Raji (cell line): Measurements from ENCODE around the gene PTPRD.

ENCODE experiments used
- POLR2A ChIP-seq: IDR thresholded peaks from 2 replicates; pipeline ENCODE4 v1.6.1; 2011; ENCODE audit warnings: low read depth, low read length, control low read depth; ENCODE audit not compliant: insufficient read depth

Gene PTPRD

DNA sequence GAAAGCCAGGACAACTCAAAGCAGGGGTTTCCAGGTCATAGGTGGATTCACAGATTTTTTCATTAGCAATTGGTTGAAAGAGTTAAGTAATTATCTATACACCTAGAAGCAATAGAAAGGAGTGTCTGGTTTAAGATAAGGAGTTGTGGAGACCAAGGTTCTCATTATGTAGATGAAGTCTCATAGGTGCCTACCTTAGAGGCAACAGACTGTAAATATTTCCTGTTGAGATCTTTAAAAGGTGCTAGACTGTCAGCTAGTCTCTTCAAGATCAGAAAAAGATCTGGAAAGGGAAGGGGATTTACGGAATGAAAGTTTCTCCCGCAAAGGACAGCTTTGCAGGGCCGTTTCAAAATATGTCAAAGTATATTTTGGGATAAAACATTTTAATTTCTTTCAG lies 603.4 kb downstream of the PTPRD start:
- no peak for TF ChIP-seq POLR2A

GRCh38 chr9:10008101-10008799 lies 604.6 kb downstream of the PTPRD start:
- no peak for TF ChIP-seq POLR2A

DNA sequence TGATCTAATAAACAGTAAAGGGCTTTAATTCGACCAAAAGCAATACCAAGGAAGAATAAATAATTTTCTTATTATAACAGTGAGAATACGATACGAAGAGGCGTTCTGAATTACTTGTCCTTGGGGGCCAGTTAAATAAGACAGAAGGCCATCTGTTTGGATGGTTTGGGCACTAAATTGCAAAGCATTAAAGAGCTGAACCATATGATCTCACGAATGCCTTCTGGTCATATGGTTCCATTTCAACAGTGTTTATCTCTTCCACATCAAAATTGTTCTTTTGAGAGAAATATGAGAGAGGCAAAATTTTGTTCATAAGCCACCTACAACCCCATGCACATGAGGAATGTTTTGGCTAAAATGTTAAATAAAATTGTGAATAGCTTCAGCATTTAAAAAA lies 605.4 kb downstream of the PTPRD start:
- no peak for TF ChIP-seq POLR2A

DNA sequence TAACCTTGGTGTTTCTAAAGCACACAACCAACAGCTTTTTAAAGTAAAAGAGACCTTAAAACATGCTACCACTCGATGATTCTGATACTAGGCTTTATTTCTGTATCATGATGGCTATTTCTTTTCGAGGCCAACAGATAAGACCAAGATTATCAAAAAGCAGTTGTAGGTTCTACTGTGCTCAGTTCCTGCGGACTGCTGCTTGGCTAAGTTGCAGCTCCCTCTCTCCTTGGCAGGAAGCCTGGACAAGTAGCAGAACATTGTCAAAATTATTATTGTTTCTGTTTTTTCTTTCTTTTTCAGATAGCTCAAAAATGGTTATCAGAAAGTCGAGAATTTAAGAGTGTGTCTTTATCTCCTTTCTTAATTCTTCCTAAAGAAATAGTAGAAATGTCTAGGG lies 607.6 kb downstream of the PTPRD start:
- no peak for TF ChIP-seq POLR2A

DNA sequence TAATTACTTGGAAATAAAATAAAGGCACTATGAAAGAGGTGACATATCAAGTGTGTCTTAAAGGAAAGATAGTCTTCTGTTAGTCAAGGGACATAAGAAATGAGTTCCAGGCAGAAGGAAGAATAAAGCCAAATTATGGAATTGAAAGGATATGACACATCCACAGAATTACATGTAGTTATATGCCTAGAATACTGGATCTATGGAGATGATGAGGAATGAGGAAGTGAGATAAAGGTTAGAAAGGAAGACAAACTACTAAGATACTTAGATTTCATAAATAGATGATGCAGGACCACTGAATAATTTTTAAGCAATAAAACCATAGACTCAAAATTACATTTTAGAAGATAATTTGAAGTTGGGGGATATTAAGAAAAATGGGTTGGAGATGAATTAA lies 609.8 kb downstream of the PTPRD start:
- TF ChIP-seq POLR2A: no peak

- no peak for TF ChIP-seq POLR2A
Observed at GRCh38 chr9:10000669-10001068, 612.1 kb downstream of the PTPRD start.

GRCh38 chr9:9998491-9999287 lies 614.1 kb downstream of the PTPRD start:
- no peak for TF ChIP-seq POLR2A

DNA sequence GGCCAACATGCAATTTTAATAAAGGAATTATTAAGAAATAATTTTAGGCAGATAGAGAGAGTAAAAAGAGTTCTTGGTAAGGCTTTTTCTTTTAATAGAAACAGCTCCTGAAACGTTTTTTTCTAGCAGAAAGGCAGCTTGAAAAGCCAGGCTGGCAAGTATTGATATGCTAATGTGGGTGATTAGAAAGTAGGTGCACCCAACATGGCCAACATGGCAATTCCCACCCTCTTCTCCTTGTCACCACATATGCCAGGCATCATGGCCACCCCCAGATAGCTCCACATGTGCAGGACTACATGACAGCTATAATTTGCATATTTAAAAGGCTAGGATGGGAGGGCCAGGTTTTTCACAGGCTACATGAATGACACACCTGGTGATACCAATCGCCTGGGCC lies 615.2 kb downstream of the PTPRD start:
- TF ChIP-seq POLR2A: no peak

GRCh38 chr9:9996259-9996658 lies 616.5 kb downstream of the PTPRD start:
- TF ChIP-seq POLR2A: no peak

DNA sequence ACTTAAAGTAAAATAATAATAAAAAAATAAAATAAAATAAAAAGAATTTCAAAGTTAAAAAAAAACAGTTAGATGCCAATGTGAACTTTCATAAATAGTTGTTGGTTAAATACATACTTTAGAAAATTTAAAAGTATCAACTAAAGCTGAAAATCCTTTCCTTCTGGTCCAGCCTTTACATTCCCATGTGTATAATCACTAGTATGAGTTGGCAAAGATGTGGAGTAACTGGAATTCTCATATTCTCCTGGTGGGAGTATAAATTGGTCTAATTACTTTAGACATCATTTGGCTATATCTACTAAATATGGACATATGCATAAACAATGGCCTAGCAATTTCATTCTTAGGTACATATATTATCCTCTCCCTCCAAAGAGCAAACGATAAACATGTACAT lies 619.9 kb downstream of the PTPRD start:
- no peak for TF ChIP-seq POLR2A

GRCh38 chr9:9973062-9973461 lies 639.7 kb downstream of the PTPRD start:
- TF ChIP-seq POLR2A: no peak

GRCh38 chr9:9970514-9970913 lies 642.3 kb downstream of the PTPRD start:
- TF ChIP-seq POLR2A: no peak

DNA sequence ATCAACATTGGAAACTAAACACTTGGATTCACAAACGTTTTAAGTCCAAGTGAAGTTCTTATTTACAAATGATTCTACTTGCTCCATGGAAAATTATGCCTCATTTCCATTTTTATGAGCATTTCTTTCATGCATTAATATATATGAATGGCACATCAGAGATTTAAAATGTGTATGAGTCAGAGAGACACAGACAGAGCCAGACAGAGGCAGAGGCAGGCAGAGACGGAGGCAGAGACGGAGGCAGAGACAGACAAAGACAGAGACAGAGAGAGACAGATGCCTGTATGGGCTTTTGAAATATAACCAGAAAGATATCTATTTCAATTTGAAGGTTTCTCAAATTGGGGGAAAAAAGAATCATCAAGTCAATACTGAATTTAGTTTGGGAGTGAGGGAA lies 649.0 kb downstream of the PTPRD start:
- TF ChIP-seq POLR2A: no peak

- no peak for TF ChIP-seq POLR2A
Observed at GRCh38 chr9:9961934-9962333, 650.9 kb downstream of the PTPRD start.

DNA sequence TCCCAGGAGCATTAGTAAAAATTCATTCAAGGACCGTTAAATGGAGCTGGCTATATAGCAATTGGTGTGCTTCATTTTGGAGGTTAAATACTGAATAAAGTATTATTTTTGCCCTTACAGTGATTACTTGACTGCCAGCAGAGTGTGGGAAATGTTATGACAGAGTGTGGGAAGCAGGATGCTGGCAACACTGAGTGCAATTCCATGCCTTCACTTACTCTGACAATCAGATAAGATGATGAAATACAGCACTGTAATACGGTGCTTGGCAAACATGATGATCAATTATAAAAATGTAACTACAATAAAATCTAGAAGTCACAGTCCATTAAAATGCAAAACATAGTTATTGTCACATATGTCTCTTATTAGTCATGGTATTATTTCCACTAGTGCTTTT lies 651.3 kb downstream of the PTPRD start:
- TF ChIP-seq POLR2A: no peak

DNA sequence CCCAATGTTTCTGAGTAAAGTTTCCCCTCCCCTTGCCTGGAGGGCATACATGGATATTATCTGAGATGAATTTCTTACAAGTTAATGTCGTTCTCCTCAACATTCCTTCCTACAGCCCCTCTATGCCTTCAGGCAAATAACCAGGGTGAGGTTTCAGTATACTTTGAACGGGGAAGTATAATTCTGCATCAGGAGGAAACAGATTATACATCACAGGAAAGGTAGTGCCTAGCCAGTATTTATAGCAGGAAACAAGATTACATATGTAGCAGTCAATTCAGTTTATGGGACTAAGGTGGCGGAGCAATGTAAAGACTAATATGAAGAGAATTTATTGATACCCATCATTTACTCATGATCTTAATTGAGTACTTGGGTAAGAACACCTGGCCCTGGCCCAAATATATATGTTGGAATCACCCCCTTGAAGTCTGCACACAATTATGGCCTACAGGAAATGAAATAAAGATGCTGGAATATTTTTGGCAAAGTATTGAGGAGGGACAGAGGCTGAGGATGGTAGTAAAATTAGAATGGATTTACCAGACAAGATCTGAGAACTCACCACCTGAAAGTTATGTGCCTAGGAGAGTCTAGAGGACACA lies 661.1 kb downstream of the PTPRD start:
- TF ChIP-seq POLR2A: no peak
